Ascending aorta (tissue), 2 donors: ENCODE data around the gene COL1A1. TPM values are rescaled to one million over a fixed set of nuclear protein-coding genes. Genes with fewer than 3 reads are reported as not detected.

ENCODE experiments used
- DNase-seq, 2 donors: peaks; one replicate each; pipeline ENCODE4 v3.0.0-alpha.2; 2019; ENCODE audit warnings: low spot score in 2 of 2
- H3K27ac ChIP-seq, 2 donors: fragments of 200-600 bp; sonication (generic); one replicate each; pipeline ENCODE4 v1.5.1; 2016 to 2017; ENCODE audit warnings: mild to moderate bottlenecking in 1 of 2
- H3K27me3 ChIP-seq: fragments of 200-600 bp; sonication (generic); one replicate; pipeline ENCODE4 v1.5.1; 2017
- H3K36me3 ChIP-seq, 2 donors: fragments of 200-600 bp; sonication (generic); one replicate each; pipeline ENCODE4 v1.5.1; 2016
- H3K4me1 ChIP-seq, 2 donors: fragments of 200-600 bp; sonication (generic); one replicate each; pipeline ENCODE4 v1.5.1; 2016 to 2017; ENCODE audit warnings: mild to moderate bottlenecking in 1 of 2
- H3K4me3 ChIP-seq, 2 donors: fragments of 200-600 bp; sonication (generic); one replicate each; pipeline ENCODE4 v1.5.1; 2016 to 2017; ENCODE audit warnings: mild to moderate bottlenecking in 1 of 2
- H3K9me3 ChIP-seq, 2 donors: fragments of 200-600 bp; sonication (generic); one replicate each; pipeline ENCODE4 v1.5.1; 2016
- intact Hi-C: fragments of 100-400 bp; cut with DNase I; formaldehyde crosslinking; loops from one replicate; pipeline ENCODE4 v1.15.1; 2023
- total RNA-seq: library from RNA; depleted of rRNA; stranded (reverse); fragments of >200 nt; gene quantifications from one replicate; pipeline ENCODE4 v1.1.0, GENCODE V29; 2016
- TF ChIP-seq, protein P1 (sequence below), 3 experiments: fragments of 200-600 bp in 2 of 3; fragments of 450-650 bp in 1 of 3; sonication (generic) in 2 of 3; IDR thresholded peaks; one replicate each; pipeline ENCODE4 v1.5.1; 2016 to 2019; ENCODE audit warnings: antibody characterized with exemption in 3 of 3, mild to moderate bottlenecking in 1 of 3, moderate library complexity in 1 of 3

COL1A1 gene
- total RNA-seq, 1 donor from 2014 or later: 547 TPM

DNA sequence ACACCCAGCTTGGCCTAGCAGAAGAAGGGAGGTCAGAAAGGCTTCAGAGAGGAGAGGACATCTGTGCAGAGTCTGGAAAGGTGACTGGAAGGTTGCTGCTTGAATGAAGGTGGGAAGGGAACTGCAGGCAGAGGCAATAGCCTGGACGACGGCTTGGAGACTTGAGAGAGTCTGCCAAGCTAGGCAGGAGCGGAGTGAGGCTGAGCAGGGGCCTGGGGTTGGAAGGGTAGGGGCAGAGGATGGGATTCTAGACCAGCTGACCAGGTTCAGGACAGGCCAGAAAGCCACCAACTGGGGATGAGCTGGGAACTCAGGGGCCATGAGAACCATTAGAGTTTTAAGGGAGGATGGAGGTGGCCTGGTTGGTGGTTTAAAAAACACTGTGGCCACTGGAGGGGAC, 36.0 kb downstream of the COL1A1 start:
- Histone ChIP-seq H3K4me1 (peaks cover 19 to 46% of the 10 kb centered on the region in 2 donors), H3K27ac (peak overlapping the region; percentile 97 to 99), H3K27me3 (no peaks in the 10 kb centered on the region), H3K9me3 (no peaks in the 10 kb centered on the region), H3K4me3 (peak overlapping the region; percentile 25 to 73), H3K36me3 (peaks cover 7 to 10% of the 10 kb centered on the region in 2 donors)
- intact Hi-C loops: no loop called here
- TF ChIP-seq, protein P1, sequence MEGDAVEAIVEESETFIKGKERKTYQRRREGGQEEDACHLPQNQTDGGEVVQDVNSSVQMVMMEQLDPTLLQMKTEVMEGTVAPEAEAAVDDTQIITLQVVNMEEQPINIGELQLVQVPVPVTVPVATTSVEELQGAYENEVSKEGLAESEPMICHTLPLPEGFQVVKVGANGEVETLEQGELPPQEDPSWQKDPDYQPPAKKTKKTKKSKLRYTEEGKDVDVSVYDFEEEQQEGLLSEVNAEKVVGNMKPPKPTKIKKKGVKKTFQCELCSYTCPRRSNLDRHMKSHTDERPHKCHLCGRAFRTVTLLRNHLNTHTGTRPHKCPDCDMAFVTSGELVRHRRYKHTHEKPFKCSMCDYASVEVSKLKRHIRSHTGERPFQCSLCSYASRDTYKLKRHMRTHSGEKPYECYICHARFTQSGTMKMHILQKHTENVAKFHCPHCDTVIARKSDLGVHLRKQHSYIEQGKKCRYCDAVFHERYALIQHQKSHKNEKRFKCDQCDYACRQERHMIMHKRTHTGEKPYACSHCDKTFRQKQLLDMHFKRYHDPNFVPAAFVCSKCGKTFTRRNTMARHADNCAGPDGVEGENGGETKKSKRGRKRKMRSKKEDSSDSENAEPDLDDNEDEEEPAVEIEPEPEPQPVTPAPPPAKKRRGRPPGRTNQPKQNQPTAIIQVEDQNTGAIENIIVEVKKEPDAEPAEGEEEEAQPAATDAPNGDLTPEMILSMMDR (IDR thresholded peaks at IDR 0.05): no peak
- no peak for DNase-seq

DNA sequence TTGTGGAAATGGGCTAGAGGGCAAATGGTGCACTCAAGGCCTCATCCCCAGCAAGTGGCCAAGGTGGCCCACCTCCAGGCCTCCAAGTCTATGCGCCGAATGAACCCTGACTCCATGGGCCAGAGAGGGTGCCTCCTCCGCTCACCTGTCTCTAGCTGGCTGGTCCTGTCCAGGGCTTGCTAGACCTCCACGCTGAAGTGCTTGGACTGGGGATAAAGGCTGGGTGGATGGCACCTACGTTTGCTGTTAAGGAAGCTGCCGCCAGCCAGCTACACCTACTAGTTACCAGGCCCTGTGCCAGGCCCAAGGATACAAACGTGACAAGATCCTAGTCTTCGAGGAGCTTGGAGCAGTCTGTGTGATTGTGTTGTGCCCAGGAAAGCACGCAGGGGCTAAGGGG, 36.4 kb downstream of the COL1A1 start:
- Histone ChIP-seq H3K4me1 (peaks cover 19 to 47% of the 10 kb centered on the region in 2 donors), H3K27me3 (no peaks in the 10 kb centered on the region), H3K9me3 (no peaks in the 10 kb centered on the region), H3K4me3 (peak overlapping the region in 1 of 2 donors; percentile 73), H3K36me3 (peaks cover 3 to 6% of the 10 kb centered on the region in 2 donors), H3K27ac (peak overlapping the region; percentile 97 to 99)
- intact Hi-C loops: no loop called here
- TF ChIP-seq, protein P1 (IDR thresholded peaks at IDR 0.05): no peak
- no peak for DNase-seq

DNA sequence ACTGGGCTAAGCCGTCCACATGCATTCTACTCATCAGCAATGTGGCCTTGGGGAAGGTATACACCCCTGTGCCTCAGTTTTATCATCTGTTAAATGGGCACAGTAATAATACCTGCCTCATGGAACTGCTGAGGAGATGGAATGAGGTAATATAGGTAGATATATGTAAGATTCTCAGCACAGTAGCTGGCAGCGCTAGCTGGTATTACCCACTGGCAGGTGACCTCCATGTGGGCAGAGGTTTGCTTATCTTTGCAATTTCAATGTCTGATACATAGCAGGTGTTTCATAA, 36.8 kb downstream of the COL1A1 start:
- no peaks in the 10 kb centered on the region for H3K9me3 ChIP-seq
- H3K27me3 ChIP-seq: no peaks in the 10 kb centered on the region
- H3K36me3 ChIP-seq: peaks cover 0 to 3% of the 10 kb centered on the region in 2 donors
- no peak overlapping the region for H3K4me3 ChIP-seq
- no peak for DNase-seq
- TF ChIP-seq, protein P1 (IDR thresholded peaks at IDR 0.05): no peak
- H3K4me1 ChIP-seq: peaks cover 19 to 44% of the 10 kb centered on the region in 2 donors
- intact Hi-C loops: no loop called here
- peak overlapping the region; percentile 97 to 99 for H3K27ac ChIP-seq

DNA sequence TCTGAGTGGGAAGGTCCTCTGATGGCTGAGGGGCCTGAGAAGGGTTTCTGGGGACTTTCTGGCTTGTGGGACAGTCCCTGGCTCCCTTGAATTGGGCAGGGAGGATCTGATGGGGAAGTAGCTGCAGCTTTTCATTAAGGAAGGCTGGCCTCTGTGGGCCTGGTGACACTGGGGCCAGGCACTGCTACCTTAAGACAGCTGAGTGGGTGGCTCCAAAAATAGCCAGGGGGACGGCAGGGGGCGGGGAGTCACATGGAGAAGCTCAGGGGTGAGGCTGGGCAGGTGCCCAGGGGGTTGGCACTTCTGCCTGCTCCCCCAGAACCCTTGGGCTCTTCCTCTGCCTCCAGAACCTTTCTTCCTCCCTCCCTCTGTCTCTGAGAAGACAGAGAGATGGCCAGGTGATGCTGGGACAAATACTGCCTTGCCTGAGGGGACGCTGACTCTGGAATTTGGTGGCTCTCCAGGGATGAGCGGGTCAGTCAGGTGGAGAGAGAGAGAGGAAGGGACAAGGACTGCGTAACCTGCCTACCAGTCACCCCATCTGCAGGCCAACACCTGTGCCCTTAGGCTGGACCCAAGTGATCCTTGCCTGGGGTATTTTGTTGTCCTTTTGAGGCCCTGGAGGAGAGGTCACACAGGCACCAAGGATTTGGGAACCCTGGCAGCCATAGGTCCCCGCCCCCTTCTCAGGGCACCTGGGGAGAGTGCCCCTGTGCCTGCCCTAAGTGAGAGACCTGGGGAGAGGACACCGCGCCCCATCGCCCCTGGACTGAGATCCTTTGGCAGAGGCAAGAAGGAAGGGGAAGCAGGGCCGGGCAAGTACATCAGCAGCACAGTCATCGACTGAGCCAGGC, 37.4 kb downstream of the COL1A1 start:
- Histone ChIP-seq H3K27ac (peak overlapping the region; percentile 29 to 97), H3K36me3 (peaks cover 0 to 3% of the 10 kb centered on the region in 2 donors), H3K4me3 (no peak overlapping the region), H3K4me1 (peaks cover 18 to 39% of the 10 kb centered on the region in 2 donors), H3K9me3 (no peaks in the 10 kb centered on the region), H3K27me3 (no peaks in the 10 kb centered on the region)
- TF ChIP-seq, protein P1 (IDR thresholded peaks at IDR 0.05): no peak
- DNase-seq: no peak
- intact Hi-C loops: no loop called here

DNA sequence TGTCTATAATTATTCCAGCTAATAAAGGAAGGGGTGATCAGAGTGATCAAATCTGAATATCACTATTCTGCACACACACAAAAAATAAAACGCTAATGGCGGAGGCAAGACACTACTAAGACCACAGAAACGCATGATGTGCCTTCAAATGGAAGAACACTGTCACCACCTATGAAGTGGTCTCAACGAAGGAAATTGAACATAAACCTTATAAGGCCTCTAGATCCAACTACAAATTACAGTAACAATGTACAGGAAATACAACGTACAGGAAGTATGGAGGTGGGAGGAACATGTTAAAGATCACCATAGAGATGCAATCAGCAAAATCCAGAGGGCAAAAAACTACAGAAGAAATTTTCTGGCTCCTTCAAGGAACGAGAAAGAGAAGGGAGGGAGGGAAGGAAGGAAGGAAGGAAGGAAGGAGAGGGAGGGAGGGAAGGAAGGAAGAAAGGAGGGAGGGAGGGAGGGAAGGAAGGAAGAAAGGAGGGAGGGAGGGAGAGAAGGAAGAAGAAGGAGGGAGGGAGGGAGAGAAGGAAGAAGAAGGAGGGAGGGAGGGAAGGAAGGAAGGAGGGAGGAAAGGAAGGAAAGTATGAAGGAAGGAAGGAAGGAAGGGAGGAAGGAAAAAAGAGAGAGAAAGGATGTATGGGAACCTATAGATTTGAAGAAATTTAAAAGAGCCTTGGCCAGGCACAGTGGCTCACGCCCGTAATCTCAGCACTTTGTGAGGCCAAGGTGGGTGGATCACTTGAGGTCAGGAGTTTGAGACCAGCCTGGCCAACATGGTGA, 38.8 kb downstream of the COL1A1 start:
- intact Hi-C loops: no loop called here
- Histone ChIP-seq H3K9me3 (no peaks in the 10 kb centered on the region), H3K4me1 (peaks cover 14 to 30% of the 10 kb centered on the region in 2 donors), H3K27me3 (no peaks in the 10 kb centered on the region), H3K4me3 (no peak overlapping the region), H3K27ac (no peak overlapping the region), H3K36me3 (no peaks in the 10 kb centered on the region)
- DNase-seq: no peak
- TF ChIP-seq, protein P1 (IDR thresholded peaks at IDR 0.05): no peak
